Measurements from ENCODE around the gene KCND1.

DNA sequence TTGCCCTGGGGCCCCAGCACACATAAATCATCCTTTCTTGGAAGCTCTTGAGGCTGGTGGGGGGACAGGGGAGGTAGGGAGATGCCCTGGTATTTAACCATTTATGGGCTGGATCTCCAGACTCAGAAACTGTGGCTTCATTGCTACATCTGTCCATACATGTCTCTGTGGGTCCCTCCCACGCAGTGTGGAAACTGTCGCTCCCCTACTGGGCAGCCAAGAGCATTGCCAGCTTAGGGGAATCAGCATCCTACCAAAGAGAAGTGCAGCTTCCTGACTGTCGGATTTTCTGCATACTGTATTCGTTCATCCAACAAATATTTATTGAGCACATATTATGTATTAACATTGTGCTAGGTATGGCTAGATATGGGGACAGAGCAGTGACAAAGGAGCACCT lies 26.7 kb upstream of the KCND1 start:
- TF ChIP-seq, protein P1, sequence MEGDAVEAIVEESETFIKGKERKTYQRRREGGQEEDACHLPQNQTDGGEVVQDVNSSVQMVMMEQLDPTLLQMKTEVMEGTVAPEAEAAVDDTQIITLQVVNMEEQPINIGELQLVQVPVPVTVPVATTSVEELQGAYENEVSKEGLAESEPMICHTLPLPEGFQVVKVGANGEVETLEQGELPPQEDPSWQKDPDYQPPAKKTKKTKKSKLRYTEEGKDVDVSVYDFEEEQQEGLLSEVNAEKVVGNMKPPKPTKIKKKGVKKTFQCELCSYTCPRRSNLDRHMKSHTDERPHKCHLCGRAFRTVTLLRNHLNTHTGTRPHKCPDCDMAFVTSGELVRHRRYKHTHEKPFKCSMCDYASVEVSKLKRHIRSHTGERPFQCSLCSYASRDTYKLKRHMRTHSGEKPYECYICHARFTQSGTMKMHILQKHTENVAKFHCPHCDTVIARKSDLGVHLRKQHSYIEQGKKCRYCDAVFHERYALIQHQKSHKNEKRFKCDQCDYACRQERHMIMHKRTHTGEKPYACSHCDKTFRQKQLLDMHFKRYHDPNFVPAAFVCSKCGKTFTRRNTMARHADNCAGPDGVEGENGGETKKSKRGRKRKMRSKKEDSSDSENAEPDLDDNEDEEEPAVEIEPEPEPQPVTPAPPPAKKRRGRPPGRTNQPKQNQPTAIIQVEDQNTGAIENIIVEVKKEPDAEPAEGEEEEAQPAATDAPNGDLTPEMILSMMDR (IDR thresholded peaks at IDR 0.05): no peak
- TF ChIP-seq EP300 (IDR thresholded peaks at IDR 0.05) (no peak), POLR2A (IDR thresholded peaks at IDR 0.05) (no peak)

Measured in tibial nerve (tissue), 4 donors.